HL-60 (cell line): ENCODE data around the gene ZNF423.

Source experiments
- DNase-seq, 2 experiments: peaks; one replicate each; pipeline ENCODE4 v3.0.0-alpha.2; 2010 to 2020; ENCODE audit warnings: low read depth in 1 of 2, low spot score in 1 of 2
- H3K27ac ChIP-seq: fragments of 250-450 bp; sonication (Bioruptor Pico); replicated peaks from 2 replicates; pipeline ENCODE4 v1.5.1; 2020; ENCODE audit warnings: mild to moderate bottlenecking, moderate library complexity
- H3K27me3 ChIP-seq: fragments of 250-450 bp; sonication (Bioruptor Pico); 2 replicates; pipeline ENCODE4 v1.5.1; 2021; ENCODE audit warnings: mild to moderate bottlenecking, moderate library complexity; ENCODE audit not compliant: insufficient read depth, poor library complexity, severe bottlenecking
- H3K4me3 ChIP-seq: replicated peaks from 2 replicates; pipeline ENCODE4 v1.5.1; 2011; ENCODE audit warnings: mild to moderate bottlenecking, control low read depth, low read length; ENCODE audit not compliant: insufficient read depth
- GABPA ChIP-seq: IDR thresholded peaks from 2 replicates; pipeline ENCODE4 v1.6.1; 2012; ENCODE audit warnings: low read depth
- POLR2AphosphoS5 ChIP-seq: IDR thresholded peaks from 2 replicates; pipeline ENCODE4 v1.6.1; 2012; ENCODE audit warnings: low read depth
- REST ChIP-seq: IDR thresholded peaks from 2 replicates; pipeline ENCODE4 v1.6.1; 2012; ENCODE audit warnings: low read depth; ENCODE audit not compliant: insufficient replicate concordance
- SPI1 ChIP-seq: IDR thresholded peaks from 2 replicates; pipeline ENCODE4 v1.6.1; 2012; ENCODE audit warnings: low read depth, mild to moderate bottlenecking, borderline replicate concordance
- TF ChIP-seq, protein P1 (sequence below): IDR thresholded peaks from one replicate; pipeline ENCODE4 v1.5.1; 2011; ENCODE audit warnings: low read length, control low read depth, inconsistent platforms; ENCODE audit not compliant: insufficient read depth

The ZNF423 gene

GRCh38 chr16:49441366-49441780 lies 414.5 kb downstream of the ZNF423 start:
- TF ChIP-seq GABPA: no peak
- no peak for TF ChIP-seq POLR2AphosphoS5
- TF ChIP-seq SPI1: no peak
- TF ChIP-seq, protein P1, sequence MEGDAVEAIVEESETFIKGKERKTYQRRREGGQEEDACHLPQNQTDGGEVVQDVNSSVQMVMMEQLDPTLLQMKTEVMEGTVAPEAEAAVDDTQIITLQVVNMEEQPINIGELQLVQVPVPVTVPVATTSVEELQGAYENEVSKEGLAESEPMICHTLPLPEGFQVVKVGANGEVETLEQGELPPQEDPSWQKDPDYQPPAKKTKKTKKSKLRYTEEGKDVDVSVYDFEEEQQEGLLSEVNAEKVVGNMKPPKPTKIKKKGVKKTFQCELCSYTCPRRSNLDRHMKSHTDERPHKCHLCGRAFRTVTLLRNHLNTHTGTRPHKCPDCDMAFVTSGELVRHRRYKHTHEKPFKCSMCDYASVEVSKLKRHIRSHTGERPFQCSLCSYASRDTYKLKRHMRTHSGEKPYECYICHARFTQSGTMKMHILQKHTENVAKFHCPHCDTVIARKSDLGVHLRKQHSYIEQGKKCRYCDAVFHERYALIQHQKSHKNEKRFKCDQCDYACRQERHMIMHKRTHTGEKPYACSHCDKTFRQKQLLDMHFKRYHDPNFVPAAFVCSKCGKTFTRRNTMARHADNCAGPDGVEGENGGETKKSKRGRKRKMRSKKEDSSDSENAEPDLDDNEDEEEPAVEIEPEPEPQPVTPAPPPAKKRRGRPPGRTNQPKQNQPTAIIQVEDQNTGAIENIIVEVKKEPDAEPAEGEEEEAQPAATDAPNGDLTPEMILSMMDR: no peak
- no peak for TF ChIP-seq REST
- no peak for DNase-seq
- no peak overlapping the region for H3K4me3 ChIP-seq
- H3K27ac ChIP-seq: no peak overlapping the region
- peaks cover 10% of the 10 kb centered on the region for H3K27me3 ChIP-seq

DNA sequence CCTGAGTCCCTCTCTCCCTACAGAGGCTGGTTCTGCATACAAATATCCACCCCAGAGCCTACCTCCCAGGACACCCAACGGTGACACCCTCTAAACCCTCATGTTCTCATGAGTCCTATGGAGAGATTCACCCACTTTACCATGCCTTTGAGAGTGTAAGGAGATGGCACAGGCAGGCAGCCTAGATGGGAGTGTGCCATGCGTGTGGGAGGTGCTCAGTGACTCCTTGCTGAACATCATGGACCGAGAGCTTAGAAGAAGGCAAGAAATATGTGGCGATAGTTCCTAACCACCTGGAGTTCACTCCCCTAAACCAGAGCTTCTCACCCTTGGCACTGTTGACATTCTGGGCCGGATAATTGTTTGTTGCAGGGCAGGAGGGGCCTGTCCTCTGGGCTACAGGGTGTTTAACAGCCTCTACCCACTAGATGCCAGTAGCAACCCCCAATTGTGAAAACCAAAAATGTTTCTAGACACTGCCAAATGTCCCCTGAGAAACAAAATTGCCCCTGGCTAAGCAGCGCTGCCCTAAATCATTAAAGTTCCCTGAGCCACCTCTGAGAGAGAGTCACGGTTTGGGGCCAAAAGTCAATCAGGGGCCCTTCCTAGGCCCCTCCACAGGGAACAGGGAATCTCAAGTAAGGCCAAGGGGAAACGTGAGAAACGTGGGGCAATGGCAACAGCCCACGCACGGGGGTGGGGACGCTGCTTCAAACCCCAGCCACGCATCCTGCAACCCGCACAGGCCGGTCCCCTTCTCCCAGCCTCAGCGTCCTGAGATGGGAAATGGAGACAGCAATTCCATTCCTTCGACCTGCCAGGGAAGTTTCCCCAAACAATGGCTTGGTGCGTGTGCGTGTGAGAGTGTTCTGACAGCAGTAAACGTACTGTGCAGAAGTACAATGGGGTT lies 415.5 kb downstream of the ZNF423 start:
- no peak overlapping the region for H3K4me3 ChIP-seq
- TF ChIP-seq POLR2AphosphoS5 (no peak), GABPA (no peak), REST (no peak), SPI1 (no peak)
- TF ChIP-seq, protein P1: no peak
- no peak overlapping the region for H3K27ac ChIP-seq
- no peak for DNase-seq
- peaks cover 10% of the 10 kb centered on the region for H3K27me3 ChIP-seq

GRCh38 chr16:49439676-49440075 lies 416.2 kb downstream of the ZNF423 start:
- TF ChIP-seq REST: no peak
- no peak for TF ChIP-seq POLR2AphosphoS5
- TF ChIP-seq SPI1: no peak
- TF ChIP-seq, protein P1: no peak
- TF ChIP-seq GABPA: no peak
- no peak overlapping the region for H3K27ac ChIP-seq
- H3K4me3 ChIP-seq: no peak overlapping the region
- H3K27me3 ChIP-seq: peaks cover 10% of the 10 kb centered on the region
- no peak for DNase-seq
